Erythroblast (primary cell): Measurements from ENCODE around the gene SPA17.

Experiments
- GATA1 ChIP-seq: IDR thresholded peaks from 2 replicates; pipeline ENCODE4 v1.6.1; 2011; ENCODE audit warnings: low read depth, mild to moderate bottlenecking, control low read depth, low read length, moderate library complexity
- POLR2A ChIP-seq: IDR thresholded peaks from 2 replicates; pipeline ENCODE4 v1.6.1; 2011; ENCODE audit warnings: mild to moderate bottlenecking, low read length

GRCh38 chr11:124724979-124725718, 51.4 kb downstream of the SPA17 start:
- TF ChIP-seq POLR2A (no peak), GATA1 (no peak)
